Sigmoid colon (tissue), 4 donors: ENCODE measurements around the gene ARHGAP36.

Source experiments
- CTCF ChIP-seq, 4 experiments: fragments of 450-650 bp in 3 of 4; fragments of 200-600 bp in 1 of 4; IDR thresholded peaks; one replicate each; pipeline ENCODE4 v1.5.1; 2016 to 2019; ENCODE audit warnings: antibody characterized with exemption in 4 of 4, mild to moderate bottlenecking in 3 of 4, moderate library complexity in 2 of 4
- EP300 ChIP-seq, 4 donors: sonication (generic); formaldehyde crosslinking; IDR thresholded peaks; one replicate each; pipeline ENCODE4 v1.6.1; 2017; ENCODE audit warnings: antibody characterized with exemption in 4 of 4
- POLR2A ChIP-seq, 2 donors: fragments of 450-650 bp; IDR thresholded peaks; one replicate each; pipeline ENCODE4 v1.6.1; 2016; ENCODE audit warnings: antibody characterized with exemption in 2 of 2, mild to moderate bottlenecking in 2 of 2, moderate library complexity in 2 of 2
- POLR2AphosphoS5 ChIP-seq, 4 donors: sonication (generic); formaldehyde crosslinking; IDR thresholded peaks; one replicate each; pipeline ENCODE4 v1.6.1; 2017; ENCODE audit warnings: antibody characterized with exemption in 4 of 4

GRCh38 chrX:131067216-131067615, 9.1 kb downstream of the ARHGAP36 start:
- TF ChIP-seq CTCF (IDR thresholded peaks at IDR 0.05) (no peak), EP300 (IDR thresholded peaks at IDR 0.05) (no peak), POLR2A (IDR thresholded peaks at IDR 0.05) (no peak), POLR2AphosphoS5 (IDR thresholded peaks at IDR 0.05) (no peak)
